Prostate gland (tissue), 2 donors: Measurements from ENCODE around the gene UVRAG.

Experiments used
- CTCF ChIP-seq, 4 experiments: fragments of 200-600 bp in 2 of 4; fragments of 450-650 bp in 2 of 4; sonication (generic) in 2 of 4; IDR thresholded peaks; 1 replicate in 3 of 4; 2 replicates in 1 of 4; pipeline ENCODE4 v1.5.1; 2016 to 2019; ENCODE audit warnings: antibody characterized with exemption in 4 of 4, mild to moderate bottlenecking in 2 of 4, moderate library complexity in 2 of 4
- POLR2A ChIP-seq: fragments of 450-650 bp; IDR thresholded peaks from one replicate; pipeline ENCODE4 v1.6.1; 2016; ENCODE audit warnings: antibody characterized with exemption, mild to moderate bottlenecking
- POLR2AphosphoS5 ChIP-seq: sonication (generic); formaldehyde crosslinking; IDR thresholded peaks from one replicate; pipeline ENCODE4 v1.6.1; 2017; ENCODE audit warnings: antibody characterized with exemption

GRCh38 chr11:75792997-75793800 lies 21.8 kb upstream of the UVRAG start:
- no peak for TF ChIP-seq CTCF (IDR thresholded peaks at IDR 0.05)
- no peak for TF ChIP-seq POLR2A
- TF ChIP-seq POLR2AphosphoS5, result no peak
